ENCODE data around the gene HOXB2.

- TF ChIP-seq, protein P1, sequence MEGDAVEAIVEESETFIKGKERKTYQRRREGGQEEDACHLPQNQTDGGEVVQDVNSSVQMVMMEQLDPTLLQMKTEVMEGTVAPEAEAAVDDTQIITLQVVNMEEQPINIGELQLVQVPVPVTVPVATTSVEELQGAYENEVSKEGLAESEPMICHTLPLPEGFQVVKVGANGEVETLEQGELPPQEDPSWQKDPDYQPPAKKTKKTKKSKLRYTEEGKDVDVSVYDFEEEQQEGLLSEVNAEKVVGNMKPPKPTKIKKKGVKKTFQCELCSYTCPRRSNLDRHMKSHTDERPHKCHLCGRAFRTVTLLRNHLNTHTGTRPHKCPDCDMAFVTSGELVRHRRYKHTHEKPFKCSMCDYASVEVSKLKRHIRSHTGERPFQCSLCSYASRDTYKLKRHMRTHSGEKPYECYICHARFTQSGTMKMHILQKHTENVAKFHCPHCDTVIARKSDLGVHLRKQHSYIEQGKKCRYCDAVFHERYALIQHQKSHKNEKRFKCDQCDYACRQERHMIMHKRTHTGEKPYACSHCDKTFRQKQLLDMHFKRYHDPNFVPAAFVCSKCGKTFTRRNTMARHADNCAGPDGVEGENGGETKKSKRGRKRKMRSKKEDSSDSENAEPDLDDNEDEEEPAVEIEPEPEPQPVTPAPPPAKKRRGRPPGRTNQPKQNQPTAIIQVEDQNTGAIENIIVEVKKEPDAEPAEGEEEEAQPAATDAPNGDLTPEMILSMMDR (IDR thresholded peaks at IDR 0.05): no peak
- TF ChIP-seq POLR2A (IDR thresholded peaks at IDR 0.05): no peak
These were observed 2.3 kb upstream of the HOXB2 start for GRCh38 chr17:48546924-48547807.

Data from testis (tissue), 2 donors.